ENCODE results near the gene INPP5A. TPM values are rescaled to one million over a fixed set of nuclear protein-coding genes. Genes with fewer than 3 reads are reported as not detected.

INPP5A gene
- total RNA-seq, 4 donors from 2014 or later: 31.2 to 51.8 (median 41.5) TPM

DNA sequence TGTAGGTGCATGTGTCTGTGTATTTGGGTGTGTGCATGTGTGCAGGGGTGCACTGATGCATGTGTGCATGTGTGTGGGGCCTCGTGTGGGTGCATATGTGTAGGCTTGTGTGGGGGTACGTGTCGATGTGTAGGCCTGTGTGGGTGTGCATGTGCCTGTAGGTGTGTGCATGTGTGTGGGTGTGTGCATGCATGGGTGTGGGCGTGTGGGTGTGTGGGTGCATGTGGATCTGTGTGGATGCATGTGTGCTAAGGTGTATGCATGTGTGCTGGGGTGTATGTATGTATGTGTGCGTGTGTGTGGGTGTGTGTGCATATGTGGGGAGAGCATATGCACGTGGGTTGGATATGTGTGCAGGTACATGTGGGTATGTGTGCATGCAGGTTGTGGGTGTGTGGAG lies 175.2 kb downstream of the INPP5A start:
- TF ChIP-seq POLR2A (IDR thresholded peaks at IDR 0.05): no peak
- TF ChIP-seq, protein P1, sequence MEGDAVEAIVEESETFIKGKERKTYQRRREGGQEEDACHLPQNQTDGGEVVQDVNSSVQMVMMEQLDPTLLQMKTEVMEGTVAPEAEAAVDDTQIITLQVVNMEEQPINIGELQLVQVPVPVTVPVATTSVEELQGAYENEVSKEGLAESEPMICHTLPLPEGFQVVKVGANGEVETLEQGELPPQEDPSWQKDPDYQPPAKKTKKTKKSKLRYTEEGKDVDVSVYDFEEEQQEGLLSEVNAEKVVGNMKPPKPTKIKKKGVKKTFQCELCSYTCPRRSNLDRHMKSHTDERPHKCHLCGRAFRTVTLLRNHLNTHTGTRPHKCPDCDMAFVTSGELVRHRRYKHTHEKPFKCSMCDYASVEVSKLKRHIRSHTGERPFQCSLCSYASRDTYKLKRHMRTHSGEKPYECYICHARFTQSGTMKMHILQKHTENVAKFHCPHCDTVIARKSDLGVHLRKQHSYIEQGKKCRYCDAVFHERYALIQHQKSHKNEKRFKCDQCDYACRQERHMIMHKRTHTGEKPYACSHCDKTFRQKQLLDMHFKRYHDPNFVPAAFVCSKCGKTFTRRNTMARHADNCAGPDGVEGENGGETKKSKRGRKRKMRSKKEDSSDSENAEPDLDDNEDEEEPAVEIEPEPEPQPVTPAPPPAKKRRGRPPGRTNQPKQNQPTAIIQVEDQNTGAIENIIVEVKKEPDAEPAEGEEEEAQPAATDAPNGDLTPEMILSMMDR (IDR thresholded peaks at IDR 0.05): no peak
- peak in 1 of 2 donors; percentile 31 for DNase-seq (ENCODE audit: low spot score in 2 of 2)
- no peak overlapping the region for H3K4me3 ChIP-seq (ENCODE audit: low read depth, poor library complexity, severe bottlenecking)
- intact Hi-C loops (cut with DNase I; ENCODE audit: low total_unique reads): no loop called here
- WGBS, 2 donors: 93 to 94% methylated on average over 6 of the region's 6 CpGs

DNA sequence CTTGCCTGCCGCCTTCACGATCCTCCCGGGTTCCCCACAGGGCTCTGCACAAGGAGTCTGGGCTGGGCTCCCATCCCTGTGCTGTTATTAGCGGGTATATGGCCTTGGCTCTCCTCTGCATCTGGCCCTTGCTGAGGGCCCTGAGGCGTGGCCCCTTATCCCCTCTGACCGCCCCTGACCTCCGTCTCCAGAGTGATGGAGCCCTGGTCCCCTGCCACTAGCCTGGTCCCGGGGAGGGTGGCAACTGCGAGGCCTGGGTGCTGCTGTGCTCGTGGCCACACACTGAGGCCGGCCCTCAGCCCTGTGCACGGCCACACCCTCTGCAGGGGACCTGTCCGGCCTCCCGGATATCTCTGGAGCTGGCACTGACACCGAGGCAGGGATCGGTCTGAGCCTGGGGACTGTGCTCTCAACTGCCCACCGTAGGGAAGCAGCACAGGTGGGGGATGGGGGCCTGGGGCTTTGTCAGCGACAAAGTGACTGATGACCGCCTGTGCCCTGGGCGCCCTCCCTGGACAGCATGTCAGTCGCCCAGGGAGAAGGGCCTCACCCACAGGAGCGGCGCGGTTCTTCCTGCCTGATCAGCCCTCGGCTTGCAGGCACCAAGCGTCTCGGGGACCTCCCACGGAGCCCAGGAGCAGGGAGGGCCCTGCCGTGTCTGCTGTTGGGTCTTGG lies 176.0 kb downstream of the INPP5A start:
- no peak for TF ChIP-seq POLR2A (IDR thresholded peaks at IDR 0.05)
- TF ChIP-seq, protein P1 (IDR thresholded peaks at IDR 0.05): no peak
- intact Hi-C loops (cut with DNase I; ENCODE audit: low total_unique reads): no loop called here
- peak in 1 of 2 donors; percentile 79 for DNase-seq (ENCODE audit: low spot score in 2 of 2)
- 83 to 88% methylated on average over 21 to 29 of the region's 29 CpGs for WGBS, 2 donors
- no peak overlapping the region for H3K4me3 ChIP-seq (ENCODE audit: low read depth, poor library complexity, severe bottlenecking)

DNA sequence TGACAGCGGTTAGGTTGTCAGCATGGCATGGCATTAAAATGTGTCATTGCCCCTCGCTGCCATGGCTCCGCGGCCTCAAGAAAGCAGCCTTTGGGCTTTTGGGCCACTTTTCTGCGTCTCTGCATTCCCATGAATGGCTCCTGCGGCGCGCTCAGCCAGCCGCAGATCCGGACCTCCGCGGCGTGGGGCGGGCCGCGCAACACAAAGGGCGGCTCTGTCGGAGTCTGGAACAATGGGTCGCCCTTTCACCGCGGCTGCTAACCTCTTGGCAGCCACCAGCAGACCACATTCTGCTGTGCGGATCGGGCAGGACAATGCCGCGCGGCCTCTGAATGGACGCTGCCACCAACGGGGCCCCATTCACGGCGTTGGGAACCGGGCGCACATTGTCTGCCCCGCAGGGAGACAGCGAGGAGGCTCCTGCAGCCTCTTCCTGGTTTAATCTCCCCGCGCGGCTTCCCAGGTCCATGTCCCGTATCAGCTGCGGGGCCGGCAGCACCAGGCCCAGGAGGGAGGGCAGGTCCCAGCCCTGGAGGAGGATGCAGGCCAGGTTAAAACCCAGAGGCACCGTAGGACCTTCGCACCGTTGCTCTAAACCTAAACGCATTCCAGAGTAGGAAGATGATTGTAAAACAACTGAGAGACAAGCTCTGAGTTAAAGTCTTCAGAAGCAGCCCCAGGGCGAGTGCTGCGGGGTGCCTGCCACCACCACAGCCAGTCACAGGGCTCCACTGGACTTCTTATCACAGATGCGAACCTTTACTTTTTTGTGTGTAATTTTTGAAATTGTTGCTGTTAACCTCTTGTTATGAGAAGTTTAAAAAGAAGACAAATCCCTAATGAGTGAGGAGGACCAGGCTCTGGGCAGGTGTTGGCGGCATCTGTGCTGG lies 176.8 kb downstream of the INPP5A start:
- DNase-seq (ENCODE audit: low spot score in 2 of 2): peak in 1 of 2 donors; percentile 73
- intact Hi-C loops (cut with DNase I; ENCODE audit: low total_unique reads): no loop called here
- no peak for TF ChIP-seq POLR2A (IDR thresholded peaks at IDR 0.05)
- TF ChIP-seq, protein P1 (IDR thresholded peaks at IDR 0.05): no peak
- 81 to 86% methylated on average over 43 to 48 of the region's 48 CpGs for whole genome bisulfite sequencing, 2 donors
- no peak overlapping the region for H3K4me3 ChIP-seq (ENCODE audit: low read depth, poor library complexity, severe bottlenecking)

DNA sequence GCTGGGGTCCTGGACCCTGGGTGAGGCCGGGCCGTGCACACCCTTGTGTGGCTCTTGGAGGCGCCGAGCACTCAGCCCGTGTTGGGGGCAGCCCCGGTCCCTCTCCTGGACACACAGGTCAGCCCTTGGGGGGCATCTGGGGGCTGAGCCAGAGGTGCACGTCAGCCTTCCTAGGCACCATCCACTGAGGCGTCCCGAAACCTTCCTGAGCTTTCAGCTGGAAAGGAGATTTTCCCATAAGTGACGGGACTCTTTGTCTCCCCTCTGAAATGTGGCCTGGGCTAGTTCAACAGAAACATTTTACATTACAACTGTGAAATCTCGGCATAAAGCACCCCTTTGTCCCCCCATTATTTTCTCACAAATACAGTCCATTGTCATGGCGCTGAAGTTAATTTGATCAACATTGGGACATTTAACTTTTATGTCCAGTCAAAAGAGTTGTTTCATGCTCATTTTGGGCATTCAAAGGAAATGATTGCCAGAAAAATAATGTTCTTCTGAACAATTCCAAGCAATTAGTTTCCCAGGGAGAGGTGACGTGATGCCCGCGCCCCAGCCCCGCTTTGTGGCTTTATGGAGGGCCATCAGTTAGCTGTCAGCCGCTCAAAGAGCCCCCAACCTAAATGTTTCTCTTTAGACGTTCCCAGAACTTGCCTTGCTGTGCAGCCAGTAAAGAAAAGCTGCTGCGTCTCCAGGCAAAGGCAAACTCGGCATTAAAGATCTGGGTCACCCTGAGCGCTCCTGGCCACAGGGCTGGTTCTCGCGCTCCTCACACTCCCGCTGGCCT lies 177.6 kb downstream of the INPP5A start:
- intact Hi-C loops (cut with DNase I; ENCODE audit: low total_unique reads): no loop called here
- no peak for TF ChIP-seq POLR2A (IDR thresholded peaks at IDR 0.05)
- TF ChIP-seq, protein P1 (IDR thresholded peaks at IDR 0.05): no peak
- peak in 1 of 2 donors; percentile 78 for DNase-seq (ENCODE audit: low spot score in 2 of 2)
- WGBS, 2 donors: 92 to 93% methylated on average over 24 of the region's 24 CpGs
- H3K4me3 ChIP-seq (ENCODE audit: low read depth, poor library complexity, severe bottlenecking): no peak overlapping the region

DNA sequence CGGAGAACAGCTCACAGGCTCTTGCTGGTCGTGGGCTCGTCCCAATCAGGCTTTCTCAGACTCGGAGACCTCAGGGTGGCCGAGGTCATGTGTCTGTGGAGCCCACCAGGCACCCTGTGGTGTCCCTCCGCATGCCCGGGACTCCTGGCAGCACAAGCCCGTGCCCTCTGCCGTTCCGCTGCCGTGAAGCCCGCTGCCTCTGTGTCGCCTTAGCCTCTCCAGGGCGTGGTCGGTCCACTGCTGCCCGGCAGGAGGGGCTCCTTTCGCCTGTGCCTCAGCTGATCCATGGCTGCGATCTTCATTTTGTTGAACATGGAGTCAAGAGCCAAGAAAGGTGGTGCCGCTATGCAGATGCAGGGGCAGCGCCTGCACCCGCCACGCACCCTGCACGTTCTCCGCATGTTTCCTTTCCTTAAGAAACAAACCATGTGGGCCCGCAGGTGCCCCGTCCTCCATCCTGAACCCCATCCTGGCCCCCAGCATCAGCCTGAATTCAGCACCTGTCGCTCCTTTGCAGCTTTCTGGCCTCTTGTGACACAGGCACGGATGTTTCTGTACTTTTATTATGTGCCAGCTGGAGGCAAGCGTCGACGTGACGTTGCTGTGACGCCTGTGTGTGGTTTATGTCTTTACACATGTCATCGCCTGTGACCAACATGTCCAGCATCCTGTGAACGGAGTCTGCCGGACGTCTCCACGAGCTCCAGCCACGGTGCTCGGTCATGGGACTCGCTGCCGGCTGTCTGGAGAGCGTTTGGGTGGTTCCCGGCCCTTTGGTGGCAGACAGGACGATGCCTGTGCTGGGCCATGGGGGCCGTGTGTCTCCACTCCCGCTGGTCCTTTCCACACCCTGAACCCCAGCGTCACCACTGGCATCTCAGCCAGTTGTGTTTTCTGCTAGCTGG lies 178.4 kb downstream of the INPP5A start:
- DNase-seq (ENCODE audit: low spot score in 2 of 2): peak in 1 of 2 donors; percentile 79
- no peak overlapping the region for H3K4me3 ChIP-seq (ENCODE audit: low read depth, poor library complexity, severe bottlenecking)
- no peak for TF ChIP-seq POLR2A (IDR thresholded peaks at IDR 0.05)
- TF ChIP-seq, protein P1 (IDR thresholded peaks at IDR 0.05): no peak
- WGBS, 2 donors: 92 to 94% methylated on average over 48 of the region's 48 CpGs
- intact Hi-C loops (cut with DNase I; ENCODE audit: low total_unique reads): no loop called here

All from lower leg skin (tissue), 4 donors.